Activated naive CD4-positive, alpha-beta T cell treated with Interleukin-2 at 50 U/mL for 16 hours (primary cell): ENCODE data around the gene RASGEF1B.
"Not testable (repeated sequence)": the region's sequence is repeated elsewhere in the genome, so short reads cannot be mapped to it uniquely, and the experiment has no call there.

ENCODE experiments used
- DNase-seq: peaks from one replicate; pipeline ENCODE4 v3.0.0-alpha.2; 2020

RASGEF1B gene

DNA sequence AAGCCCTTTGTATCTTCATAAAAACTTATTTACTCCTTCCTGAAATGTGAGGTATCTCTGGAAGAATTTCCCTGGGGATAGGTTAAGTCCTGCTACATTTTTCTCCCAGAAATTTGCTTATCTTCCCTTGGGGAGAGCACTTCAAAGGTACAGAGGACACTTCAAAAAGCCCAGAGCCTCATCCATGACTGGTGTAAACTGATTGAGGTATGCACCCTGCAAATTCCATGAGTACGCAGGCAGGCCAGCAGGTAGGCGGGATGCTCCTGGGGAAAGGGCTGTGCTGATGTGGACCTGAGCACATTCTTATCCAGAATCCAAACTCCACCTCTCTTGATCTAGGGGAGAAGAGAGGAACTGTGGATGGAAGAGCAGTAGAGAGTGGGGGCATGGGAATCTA, 26.3 kb upstream of the RASGEF1B start:
- DNase-seq: no peak

DNA sequence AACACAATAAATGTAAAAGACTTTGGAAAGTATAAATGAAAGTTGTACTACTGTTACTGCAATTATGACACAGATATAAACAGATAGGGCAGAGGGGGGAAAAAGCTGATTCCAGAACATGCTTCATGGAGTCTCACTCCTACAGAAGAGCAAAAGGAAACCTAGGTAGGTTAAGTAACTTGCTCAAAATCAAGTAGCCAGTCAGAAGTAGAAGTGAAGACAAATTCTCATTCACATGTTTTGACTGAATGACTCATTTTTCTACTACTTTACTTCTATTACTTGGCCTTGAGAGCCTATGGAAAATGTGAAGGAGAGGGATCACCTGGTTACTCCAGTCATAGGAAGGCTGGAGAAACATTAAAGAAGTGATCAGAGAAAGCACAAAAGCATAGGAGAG, 23.6 kb upstream of the RASGEF1B start:
- DNase-seq: no peak

DNA sequence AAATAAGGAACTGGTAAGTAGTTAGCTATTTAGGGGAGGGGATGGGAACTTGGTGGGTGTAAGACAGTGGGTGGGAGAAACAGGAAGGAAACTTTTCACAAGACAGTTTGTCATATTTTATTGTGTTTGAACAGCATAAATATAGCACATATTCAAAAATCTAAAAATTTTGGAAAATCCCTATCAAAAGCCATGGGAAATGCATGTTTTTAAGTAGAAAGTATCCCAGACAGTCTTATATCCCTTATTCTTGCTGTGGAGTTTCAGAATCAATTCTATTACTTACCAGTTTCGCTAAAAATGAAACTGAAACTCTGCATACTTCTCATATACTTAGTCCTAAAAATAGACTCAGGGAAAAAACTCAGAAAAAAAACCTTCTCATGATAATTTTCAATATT, 22.3 kb upstream of the RASGEF1B start:
- no peak for DNase-seq

DNA sequence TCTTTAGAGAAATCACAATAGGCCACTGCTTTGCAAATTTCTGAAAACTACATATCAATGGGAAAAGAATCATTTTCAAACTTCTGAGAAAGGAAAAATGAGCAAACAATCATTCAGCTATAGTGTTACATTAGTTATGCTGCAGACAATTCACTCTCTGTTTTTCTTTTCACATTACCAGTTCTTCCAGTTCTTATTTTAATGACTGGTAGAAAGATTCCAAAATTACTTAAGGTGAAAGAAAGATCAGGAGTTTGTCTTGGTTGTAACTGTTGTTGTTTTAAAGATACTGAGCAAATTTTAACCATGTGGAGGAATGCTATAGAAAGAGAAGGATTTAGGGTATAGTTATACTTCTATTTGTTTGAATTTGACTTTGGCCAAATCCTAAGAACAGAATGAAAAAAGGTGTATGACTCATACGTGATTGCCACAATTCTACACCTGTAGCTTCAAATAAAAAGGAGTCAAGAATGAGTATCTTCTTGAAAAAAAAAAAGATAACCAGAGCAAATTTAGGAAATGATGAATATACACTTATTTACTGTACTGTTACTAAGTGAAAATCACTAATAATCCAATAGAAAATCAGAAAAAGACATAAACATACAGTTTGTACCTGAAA, 21.0 kb upstream of the RASGEF1B start:
- no peak for DNase-seq

DNA sequence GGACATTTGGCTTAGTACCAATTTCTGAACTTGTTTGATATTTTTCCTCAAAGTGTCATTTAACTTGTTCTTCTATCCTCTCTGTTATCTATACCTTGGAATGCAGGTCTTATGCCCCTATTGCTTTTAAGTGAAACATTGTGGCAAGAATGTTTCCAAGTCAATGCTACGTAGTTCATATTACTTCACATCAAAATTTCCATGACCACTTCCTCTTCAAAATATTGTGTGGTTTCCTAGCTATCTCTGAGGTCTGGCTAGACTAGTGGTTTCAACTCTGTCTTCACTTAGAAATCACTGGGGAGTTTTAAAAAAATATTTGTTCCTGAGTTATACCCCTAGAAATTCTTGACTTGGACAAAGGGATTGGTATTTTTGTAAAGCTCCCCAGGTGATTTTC, 20.2 kb upstream of the RASGEF1B start:
- DNase-seq: no peak

DNA sequence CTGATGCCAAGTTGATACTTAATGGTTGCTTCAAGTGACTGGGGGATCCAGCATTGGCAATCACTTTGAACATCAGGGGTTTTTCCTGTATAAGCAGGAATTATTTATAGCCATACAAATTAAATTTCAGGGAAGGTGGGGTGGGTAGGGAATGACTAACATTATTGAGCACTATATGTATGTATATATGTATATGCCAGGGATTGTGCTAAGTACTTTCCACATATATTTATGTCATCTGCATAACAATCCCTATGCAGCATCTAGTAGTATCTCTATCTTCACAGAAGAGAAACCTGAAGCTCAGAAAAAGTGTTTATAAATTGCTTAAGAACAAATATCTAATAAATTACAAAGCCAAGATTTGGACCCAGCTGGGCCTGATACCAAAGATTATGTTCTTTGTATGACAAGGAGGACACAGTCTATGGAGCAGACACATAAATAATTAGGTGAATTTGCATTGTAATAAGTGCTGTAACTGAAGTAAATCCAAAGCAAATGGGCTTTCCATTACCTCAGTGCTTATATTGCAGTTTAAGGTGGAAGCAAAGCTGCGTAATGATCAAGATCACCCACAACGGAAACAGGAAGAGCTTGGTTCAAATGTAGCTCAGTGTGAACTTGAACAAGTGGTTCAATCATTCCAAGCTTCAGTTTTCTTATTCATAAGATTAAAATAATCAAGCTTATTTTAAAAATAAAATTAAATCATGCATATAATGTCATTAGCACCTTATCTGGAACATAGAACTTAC, 18.9 kb upstream of the RASGEF1B start:
- DNase-seq: no peak

DNA sequence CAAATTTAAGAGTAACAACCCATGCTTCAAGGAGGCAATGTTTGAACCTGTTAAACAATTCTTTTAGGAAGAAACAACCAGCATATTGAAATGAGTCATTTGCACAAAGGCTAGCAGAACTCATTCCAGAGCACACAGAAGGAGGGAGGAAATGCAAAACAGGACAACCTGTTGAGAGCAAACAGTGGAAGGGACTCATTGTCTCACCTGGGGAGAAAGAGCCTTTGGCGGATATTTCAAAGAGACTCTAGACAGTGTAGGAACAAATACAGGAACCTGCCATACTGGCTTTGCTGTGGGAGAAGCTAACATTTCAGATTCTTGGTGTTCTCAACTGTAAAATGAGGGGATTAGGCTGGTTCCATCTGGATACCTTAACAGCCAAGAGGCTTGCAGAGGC, 14.8 kb upstream of the RASGEF1B start:
- DNase-seq: no peak

DNA sequence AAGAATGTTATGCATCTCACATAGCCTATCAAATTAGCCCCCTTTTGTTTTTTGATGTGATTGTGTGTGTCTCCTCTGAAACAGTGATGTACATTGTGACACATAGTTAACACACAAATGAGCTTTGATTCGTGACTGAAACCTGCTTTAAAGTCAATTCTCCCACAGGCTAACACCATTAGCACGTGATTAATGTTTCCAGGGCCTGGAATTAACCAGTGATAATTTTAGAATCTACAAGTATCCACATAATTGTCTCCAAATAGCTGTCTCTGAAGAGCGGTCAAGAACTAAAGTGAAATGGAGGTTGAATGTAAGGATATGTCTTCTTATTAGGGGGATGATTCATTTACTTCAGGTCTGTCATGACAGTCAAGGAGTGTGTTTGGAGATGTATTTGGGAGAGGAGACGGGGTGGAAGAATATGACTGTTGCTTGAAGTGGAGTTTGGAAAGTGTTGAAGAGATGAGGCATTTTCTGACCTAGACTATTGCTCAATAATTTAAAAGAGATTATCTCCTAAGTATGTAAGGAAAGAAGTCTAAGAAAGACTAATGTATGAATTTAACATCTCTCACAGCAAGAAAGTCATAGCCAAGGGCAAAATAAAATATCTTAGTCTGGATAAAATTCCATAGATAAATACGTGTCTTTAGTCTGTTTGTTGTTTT, 13.7 kb upstream of the RASGEF1B start:
- no peak for DNase-seq

DNA sequence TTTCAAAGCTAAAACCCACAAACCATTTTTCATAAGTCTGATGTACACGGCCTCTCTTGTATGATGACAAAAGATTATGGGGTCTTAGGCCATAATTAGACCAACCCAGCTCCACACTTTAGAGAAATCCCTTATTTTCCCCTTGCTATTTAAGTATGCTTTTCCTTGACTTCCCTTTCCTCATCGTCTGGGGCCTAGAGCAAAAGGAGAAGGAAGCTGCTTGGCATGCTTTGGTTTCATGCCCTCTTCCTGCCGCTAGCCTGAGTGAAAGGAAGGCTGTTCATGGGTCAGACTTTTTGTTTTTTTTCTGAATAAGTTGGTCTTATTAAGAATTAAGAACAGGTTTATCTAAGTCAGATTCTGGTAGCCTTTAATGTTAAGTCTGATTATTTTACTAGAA, 10.6 kb upstream of the RASGEF1B start:
- no peak for DNase-seq

DNA sequence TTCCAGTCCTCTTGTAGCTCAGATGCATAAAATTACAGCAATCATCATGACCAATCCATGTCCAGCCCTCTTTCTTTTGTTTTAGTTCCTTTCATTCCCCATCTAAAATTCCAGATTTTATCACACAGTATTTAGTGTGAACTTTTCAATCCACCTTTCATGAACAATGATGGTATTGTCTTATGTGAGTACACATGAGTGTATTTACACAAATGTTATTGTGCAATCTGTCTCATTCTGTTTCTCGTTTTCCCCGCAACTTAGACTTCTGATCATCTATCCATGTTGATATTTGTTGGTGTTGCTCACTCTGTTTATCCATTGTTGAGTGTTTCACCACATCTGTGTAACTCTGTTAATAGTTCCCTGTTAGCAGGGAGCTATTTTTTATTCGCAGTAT, 9.4 kb upstream of the RASGEF1B start:
- DNase-seq: no peak

DNA sequence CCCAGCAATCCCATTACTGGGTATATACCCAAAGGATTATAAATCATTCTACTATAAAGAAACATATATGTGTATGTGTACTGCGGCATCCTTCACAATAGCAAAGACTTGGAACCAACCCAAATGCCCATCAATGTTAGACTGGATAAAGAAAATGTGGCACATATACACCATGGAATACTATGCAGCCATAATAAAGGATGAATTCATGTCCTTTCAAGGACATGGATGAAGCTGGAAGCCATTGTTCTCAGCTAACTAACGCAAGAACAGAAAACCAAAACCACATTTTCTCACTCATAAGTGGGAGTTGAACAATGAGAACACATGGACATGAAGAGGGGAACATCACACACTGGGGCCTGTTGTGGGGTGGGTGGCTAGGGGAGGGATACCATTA, 7.9 kb upstream of the RASGEF1B start:
- not testable (repeated sequence) for DNase-seq

DNA sequence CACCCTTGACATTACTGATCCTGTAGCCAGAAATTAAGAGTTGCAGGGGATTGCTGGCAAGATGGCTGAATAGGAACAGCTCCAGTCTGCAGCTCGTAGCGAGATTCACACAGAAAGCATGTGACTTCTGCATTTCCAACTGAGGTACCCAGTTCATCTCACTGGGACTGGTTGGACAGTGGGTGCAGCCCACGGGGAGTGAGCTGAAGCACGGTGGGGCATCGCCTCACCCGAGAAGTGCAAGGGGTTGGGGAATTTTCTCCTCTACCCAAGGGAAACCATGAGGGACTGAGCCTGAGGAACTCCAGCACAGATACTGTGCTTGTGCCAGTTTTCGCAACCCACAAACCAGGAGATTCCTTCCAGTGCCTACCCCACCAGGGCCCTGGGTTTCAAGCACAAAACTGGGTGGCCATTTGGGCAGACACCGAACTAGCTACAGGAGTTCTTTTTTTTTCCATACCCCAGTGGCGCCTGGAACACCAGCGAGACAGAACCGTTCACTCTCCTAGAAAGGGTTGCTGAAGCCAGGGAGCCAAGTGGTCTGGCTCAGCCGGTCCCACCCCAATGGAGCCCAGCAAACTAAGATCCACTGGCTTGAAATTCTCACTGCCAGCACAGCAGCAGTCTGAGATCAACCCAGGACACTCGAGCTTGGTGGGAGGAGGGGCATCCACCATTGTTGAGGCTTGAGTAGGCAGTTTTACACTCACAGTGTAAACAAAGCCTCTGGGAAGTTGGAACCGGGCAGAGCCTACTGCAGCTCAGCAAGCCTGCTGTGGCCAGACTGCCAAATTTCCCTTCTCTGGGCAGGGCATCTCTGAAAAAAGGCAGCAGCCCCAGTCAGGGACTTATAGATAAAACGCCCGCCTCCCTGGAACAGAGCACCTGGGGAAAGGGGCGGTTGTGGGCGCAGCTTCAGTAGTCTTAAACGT, 1.9 kb upstream of the RASGEF1B start:
- not testable (repeated sequence) for DNase-seq

DNA sequence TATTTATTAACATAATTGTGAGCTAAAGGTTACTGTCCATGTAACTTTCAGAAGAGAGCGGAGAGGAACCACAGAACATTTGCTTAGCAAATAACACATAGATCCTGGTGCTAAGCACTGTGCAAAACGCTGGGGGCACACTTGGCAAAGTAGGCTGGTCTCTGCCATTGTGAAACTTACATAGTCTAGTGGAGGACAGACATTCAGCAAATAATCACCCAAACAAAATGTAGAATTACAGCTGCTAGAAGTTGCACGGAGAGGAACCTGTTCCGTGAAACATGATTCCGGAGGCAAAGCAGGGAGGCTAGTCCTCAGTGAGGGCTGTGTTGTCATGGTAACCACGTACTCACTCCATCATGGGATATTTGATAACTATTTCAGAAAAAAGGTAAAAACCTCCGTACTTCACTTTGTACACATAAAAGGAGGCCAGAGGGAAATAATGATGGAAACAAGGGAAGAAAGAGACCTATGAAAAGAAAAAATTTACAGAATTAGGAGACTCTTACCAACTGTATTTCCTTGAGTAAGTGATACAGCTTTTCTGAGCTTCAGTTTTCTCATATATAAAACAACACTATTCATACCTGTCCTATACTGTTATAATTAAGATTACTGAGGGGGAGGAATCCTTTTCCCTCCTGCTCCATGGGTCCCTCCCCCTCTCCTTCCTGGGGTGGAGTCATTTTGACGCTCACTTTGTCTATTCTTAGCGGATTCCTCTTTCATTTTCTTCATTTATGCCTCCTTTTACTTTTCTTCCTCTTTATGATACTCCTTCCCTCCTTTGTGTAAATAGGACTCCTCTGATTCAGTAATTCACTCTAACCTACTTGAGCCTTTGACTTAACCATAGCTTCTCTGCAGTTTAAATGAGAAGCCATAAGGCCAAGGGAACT, 825 bp upstream of the RASGEF1B start:
- no peak for DNase-seq

DNA sequence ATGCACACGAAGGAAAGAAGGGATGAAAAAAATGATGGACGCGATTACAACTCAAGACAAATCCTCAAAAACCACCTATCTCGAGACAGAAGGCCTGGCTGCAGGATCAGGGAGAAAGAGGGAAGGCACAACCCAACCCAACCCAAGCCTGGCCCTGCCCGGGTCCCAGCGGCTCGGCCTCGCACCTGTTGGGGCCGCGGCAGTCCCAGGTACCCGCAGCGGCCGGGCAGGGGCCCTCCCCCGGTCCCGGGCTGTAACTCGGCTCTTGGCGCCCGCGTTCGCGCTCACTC, 464 bp downstream of the RASGEF1B start:
- DNase-seq: no peak

DNA sequence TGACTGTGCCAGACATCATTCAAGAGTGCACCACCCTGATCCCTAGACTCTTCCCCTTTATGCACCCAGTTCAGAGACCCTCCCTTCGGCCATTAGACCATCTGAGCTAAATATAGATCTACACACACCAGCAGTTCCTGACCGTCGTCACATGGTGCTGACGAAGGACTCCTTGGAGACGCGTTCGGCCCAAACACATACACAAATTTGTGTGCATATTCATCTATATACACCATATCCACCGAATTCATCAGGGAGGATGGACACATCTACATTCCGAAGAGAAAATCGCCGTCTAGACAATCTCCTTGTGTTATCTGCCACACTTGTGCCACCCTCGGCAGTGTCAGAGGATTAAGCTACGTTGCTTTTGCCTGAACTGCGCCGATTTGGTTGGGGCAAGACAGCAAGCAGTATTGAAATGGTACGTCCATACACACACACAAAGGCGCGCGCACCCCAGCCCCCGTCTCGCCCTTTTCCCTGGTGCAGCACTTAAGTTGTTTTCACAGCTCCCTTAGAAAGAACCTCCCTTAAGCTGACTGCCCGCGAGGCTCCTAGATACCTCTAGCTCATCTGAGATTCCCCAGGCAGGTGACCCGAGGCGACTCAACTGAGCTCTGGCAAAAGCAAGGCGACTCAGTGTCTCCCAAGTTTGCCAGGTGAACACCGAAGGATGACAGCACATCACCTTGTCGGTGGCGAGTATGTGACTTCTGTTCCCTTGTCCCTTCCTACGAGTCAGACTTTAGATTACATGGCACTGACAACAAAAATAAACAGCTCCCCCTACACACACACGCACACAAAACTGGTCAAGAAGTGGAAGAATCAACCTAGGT, 1.0 kb downstream of the RASGEF1B start:
- DNase-seq: peak; percentile 42

DNA sequence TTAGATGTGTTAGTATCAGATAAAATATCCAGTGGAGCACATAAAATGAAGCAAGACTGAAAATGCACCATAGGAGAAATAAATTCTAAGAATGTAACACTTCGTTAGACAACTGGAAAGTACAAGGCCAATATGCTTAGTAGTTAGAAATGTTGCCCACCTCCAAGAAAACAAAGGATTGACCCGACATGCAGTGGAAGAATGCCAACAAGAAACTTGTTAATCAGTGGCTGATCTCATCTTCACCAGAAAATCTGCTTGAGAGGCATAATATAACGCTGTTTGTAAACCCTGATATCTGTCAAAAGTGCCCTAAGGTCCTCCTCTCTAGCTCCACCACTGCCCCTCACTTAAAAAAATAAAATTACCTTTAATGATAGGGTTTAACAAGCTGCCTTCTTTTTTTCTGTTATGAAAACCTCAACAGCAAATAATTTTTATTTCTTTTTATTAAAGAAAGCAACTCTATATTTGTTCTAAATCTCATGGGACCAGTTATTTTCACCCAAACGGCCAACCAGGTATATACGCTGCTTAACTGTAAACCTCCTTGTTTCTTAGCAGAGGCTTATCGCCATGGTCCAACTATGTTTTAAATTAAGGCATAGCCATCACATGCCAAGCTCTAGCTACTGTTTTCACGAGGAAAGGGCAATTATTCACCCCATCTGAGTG, 1.8 kb downstream of the RASGEF1B start:
- no peak for DNase-seq

DNA sequence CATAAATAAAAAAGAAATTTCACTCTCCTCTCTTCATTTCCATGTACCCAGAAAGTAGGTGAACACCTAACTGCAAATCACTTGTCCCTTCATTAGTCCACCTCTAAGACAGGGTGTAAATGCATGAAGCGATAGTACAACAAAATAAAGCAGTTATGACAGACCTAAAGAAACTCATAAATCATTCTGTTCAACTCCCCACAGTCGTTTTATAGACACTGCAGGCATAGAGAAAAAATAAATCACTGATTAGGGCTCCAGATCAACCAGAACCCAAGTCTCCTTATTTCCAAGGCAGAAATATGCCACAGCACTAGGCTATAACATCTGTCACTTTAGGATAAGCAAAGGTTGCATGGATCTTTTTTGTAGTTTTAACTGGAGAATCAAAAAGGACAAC, 3.0 kb downstream of the RASGEF1B start:
- no peak for DNase-seq

DNA sequence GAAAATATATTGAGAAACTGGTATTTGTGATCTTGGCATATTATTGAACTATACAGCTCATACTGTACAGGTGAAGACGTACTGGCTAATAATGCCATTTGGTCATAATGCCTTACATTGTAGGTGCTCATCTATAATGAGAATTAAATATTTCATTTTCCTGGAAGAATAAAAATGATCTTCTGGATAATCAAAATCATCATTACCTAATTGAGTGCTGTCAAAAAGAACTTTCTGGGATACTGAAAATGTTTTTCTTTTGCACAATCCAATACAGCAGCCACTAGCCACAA, 4.1 kb downstream of the RASGEF1B start:
- DNase-seq: no peak

DNA sequence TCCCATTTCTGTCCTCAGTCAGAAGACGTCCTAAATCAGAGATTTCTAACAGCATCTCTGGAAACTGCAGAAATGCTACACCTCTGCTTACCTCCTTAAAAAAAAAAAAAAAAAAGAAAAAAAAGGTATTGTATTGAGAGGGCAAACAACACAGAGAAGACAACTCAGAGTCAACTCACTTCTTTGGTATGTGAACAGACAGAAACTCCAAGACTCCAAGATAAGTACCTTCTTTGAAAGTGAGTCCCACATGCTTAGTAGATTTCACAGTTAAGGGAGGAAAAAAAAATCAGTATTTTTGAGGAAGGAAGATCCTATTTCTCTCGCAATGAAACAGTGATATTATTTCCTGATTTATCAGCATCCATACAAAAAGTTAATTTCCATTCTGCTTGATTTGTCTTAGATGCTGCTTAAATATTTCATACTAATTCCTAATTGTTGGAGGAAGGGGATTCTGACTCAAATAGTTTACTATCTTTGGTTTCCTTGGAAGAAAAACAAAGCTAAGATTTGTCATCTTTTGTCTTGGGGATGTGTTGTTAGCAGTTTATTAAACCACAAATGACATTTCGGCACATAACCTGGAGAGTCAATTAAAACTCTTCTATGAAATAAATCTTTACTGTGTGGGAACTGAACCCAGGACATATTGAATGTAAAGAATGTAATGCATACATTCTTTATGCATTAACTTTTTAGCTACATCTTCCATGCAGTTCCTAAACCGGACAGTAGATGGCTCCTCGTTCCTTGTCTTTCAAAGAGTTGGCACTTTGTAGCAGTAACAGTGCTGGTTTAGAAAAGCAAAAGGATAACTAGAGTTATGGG, 4.7 kb downstream of the RASGEF1B start:
- peak; percentile 68 for DNase-seq
